ENCODE measurements around the gene UNC45B.
"Not testable (repeated sequence)": the region's sequence is repeated elsewhere in the genome, so short reads cannot be mapped to it uniquely, and the experiment has no call there.

The UNC45B gene

GRCh38 chr17:35147375-35147905 lies at the start of gene UNC45B:
Gene UNC45B (plus strand): TSS chr17:35147817. CDS start chr17:35148264, 447 bp downstream.
- DNase-seq (ENCODE audit: insufficient read length, low spot score) (no peak), FAIRE-seq (no peak)

GRCh38 chr17:35099908-35100307 lies 47.7 kb upstream of the UNC45B start:
- DNase-seq (ENCODE audit: insufficient read length, low spot score) = no peak
- no peak for FAIRE-seq

- FAIRE-seq = no peak
- no peak for DNase-seq (ENCODE audit: insufficient read length, low spot score)
These were observed 46.6 kb upstream of the UNC45B start for GRCh38 chr17:35101036-35101435.

DNA sequence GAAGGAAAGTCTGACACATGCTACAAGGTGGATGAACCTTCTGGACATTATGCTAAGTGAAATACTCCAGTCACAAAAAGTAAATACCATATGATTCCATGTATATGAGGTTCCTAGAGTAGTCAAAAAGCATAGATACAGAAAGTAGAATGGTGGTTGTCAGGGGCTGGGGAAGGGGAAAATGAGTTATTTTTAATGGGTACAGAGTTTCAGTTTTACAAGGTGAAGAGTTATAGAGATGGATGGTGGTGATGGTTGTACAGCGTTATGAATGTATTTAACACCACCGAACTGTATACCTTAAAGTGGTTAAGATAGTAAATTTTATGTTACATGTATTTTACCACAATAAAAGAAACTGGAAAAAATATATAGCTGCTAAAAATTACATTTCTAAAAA lies 45.9 kb upstream of the UNC45B start:
- FAIRE-seq = no peak
- DNase-seq (ENCODE audit: insufficient read length, low spot score) = no peak

GRCh38 chr17:35103271-35103670 lies 44.3 kb upstream of the UNC45B start:
- FAIRE-seq (no peak), DNase-seq (ENCODE audit: insufficient read length, low spot score) (no peak)

DNA sequence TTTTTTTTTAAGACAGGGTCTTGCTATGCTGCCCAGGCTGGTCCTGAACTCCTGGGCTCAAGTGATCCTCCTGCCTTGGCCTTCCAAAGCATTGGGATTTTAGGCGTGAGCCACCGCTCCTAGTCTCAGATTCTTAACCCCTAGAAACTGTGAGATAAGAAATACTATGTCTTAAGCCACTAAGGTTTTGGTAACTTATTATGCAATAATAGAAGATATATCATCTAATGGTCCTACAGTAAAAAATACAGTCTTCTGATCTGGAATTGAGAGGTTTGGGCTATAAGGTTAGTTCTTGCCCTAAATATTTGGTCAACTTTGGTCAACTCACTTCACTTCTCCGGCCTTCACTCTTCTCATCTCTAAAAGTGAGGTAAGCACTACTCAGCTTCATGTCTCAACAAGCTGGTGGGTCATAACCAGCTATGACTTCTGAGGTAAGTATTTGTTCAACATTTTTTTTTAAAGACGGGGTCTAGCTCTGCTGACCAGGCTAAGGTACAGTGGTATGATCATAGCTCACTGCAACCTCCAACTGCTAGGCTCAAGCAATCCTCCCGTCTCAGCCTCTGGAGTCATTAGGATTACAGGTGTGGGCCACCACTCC lies 42.7 kb upstream of the UNC45B start:
- DNase-seq (ENCODE audit: insufficient read length, low spot score) (no peak), FAIRE-seq (no peak)

DNA sequence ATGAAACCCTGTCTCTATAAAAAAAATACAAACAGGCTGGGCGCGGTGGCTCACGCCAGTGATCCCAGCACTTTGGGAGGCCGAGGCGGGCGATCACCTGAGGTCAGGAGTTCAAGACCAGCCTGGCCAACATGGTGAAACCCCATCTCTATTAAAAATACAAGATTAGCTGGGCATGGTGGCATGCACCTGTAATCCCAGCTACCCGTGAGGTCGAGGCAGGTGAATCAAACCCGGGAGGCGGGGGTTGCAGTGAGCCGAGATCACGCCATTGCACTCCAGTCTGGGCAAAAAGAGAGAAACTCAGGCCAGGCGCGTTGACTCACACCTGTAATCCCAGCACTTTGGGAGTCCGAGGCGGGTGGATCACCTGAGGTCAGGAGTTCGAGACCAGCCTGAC lies 36.8 kb upstream of the UNC45B start:
- not testable (repeated sequence) for DNase-seq (ENCODE audit: insufficient read length, low spot score); FAIRE-seq

GRCh38 chr17:35116845-35117244 lies 30.8 kb upstream of the UNC45B start:
- no peak for DNase-seq (ENCODE audit: insufficient read length, low spot score)
- FAIRE-seq = no peak

GRCh38 chr17:35117984-35118383 lies 29.6 kb upstream of the UNC45B start:
- FAIRE-seq = no peak
- no peak for DNase-seq (ENCODE audit: insufficient read length, low spot score)

DNA sequence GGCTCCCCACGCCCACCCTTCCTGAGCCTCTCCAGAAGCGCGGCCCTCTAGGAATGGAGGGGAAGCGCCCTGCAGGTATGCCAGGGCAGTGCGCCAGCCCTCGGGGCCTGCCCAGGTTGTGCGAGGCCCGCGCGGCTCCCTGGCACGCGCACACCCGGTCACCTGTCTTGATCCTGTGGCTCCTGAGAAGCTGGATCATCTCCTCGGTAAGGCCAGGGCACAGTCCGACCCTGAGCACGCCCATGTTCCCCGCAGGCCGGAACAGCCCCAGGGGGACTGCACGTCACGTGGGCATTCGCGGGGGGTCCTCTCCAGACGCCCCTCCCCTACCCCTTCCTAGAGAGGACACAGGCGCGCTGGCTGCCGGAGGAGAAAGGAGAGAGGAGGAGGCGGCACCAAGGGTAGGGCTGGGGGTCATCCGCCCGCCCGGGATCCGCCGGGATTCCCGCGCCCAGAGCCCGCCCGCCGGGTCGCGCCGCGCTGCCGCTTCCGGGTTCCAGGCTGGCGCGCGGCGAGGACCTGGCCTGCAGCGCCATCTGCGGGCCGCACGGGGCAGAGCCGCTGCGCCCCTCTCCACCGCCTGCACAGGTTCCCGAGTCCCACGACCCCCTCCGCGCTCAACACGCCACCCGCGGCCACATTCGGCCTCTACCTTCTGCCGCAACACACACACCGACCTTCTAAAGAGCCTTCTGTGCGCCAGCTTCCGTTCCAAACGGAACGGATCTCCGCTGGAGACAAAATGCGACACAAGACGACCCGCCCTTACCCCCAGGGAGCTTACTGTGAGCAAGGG lies 28.0 kb upstream of the UNC45B start, which contains the start of gene RAD51D:
Gene RAD51D (minus strand): TSS at position 491 of the 796 bp plus-strand sequence. CDS start 247 bp downstream, at position 244.
- FAIRE-seq (peak; percentile 55), DNase-seq (ENCODE audit: insufficient read length, low spot score) (peak; percentile 87)

DNA sequence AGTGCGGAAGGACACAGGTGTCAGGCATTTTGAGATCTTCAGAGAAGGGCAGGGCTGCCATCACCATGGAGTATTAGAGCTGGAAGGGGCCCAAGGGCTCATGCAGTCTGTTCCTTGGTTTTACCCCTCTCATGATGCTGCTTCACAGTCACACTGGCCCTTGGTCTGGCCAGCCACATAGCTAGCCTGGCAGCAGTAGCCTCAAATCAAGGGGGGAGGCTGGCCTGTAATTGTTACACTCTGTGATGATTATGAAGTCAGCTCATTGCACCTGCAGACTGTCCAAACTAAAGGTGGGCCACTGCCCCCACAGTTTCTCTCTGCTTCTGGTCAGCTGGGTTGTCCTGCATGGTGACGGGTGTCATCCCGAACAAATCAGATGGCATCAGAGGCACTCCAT lies 26.3 kb upstream of the UNC45B start, which contains the start of gene FNDC8:
Gene FNDC8 (plus strand): TSS at position 301 of the 400 bp plus-strand sequence. CDS start 79 bp downstream, at position 380.
- FAIRE-seq (no peak), DNase-seq (ENCODE audit: insufficient read length, low spot score) (no peak)

GRCh38 chr17:35127751-35128514 lies 19.7 kb upstream of the UNC45B start:
- FAIRE-seq (no peak), DNase-seq (ENCODE audit: insufficient read length, low spot score) (no peak)

DNA sequence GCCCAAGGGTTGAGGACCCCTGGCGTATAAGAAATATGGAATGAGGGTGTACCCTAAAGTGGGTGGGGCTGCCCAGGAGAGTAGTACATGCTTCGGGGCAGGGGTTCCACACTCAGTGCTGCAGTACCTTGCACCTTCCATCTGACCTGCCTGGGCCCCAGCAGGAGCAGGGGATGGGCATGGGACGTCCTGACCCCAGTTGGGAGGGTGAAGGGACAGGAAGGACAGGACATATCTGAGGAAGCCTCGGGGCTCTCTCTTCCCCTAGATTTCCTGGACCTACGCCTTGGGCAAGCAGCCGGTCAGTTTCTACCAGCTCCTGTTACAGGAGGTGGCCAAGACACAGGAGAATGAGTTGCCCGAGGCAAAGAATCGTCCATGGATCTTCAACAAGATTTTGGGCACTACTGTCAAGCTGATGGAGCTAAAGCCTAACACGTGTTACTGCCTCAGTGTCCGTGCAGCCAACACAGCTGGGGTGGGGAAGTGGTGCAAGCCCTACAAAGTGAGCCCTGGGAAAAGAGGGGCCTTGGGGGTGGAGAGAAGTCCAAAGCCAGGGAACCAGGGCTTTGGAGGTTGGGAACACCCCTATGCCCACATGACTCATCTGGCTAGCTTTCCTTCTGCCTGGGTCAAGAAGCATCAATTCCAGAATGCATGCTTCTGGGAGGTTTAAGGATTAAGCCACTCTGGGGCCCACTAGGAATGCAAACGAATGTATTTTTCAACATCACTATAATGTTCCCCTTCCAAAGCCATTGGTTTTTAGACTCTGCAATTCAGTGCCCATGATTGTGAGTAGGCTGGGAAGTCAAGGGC lies 18.3 kb upstream of the UNC45B start:
- DNase-seq (ENCODE audit: insufficient read length, low spot score) (no peak), FAIRE-seq (no peak)

- FAIRE-seq = peak; percentile 33
- no peak for DNase-seq (ENCODE audit: insufficient read length, low spot score)
These were observed 17.7 kb upstream of the UNC45B start for GRCh38 chr17:35129973-35130351.

- DNase-seq (ENCODE audit: insufficient read length, low spot score) (no peak), FAIRE-seq (no peak)
These were observed 17.2 kb upstream of the UNC45B start for GRCh38 chr17:35130392-35130791.

GRCh38 chr17:35132099-35132498 lies 15.5 kb upstream of the UNC45B start:
- FAIRE-seq = no peak

GRCh38 chr17:35132816-35133550 lies 14.6 kb upstream of the UNC45B start:
- DNase-seq (ENCODE audit: insufficient read length, low spot score) (no peak), FAIRE-seq (no peak)

More at GRCh38 chr17:35132099-35132498, 15.5 kb upstream of the UNC45B start:
- DNase-seq (ENCODE audit: insufficient read length, low spot score) = no peak

- FAIRE-seq = no peak
- DNase-seq (ENCODE audit: insufficient read length, low spot score) = no peak
These were observed 12.3 kb upstream of the UNC45B start for GRCh38 chr17:35135322-35135721.

GRCh38 chr17:35138218-35138617 lies 9.4 kb upstream of the UNC45B start:
- no peak for FAIRE-seq
- DNase-seq (ENCODE audit: insufficient read length, low spot score) = no peak

Measured in HTR-8/SVneo (cell line).